Neural cell (in vitro differentiated cells): ENCODE results near the gene MED26.

Source experiments
- CTCF ChIP-seq: fragments of 450-650 bp; IDR thresholded peaks from 2 replicates; pipeline ENCODE4 v1.5.1; 2014; ENCODE audit warnings: antibody characterized with exemption, mild to moderate bottlenecking, moderate library complexity; ENCODE audit not compliant: poor library complexity, severe bottlenecking
- EZH2 ChIP-seq: fragments of 200-600, 300-800 bp; shearing (Covaris generic), sonication (generic); IDR thresholded peaks from 2 replicates; pipeline ENCODE4 v1.6.1; 2014; ENCODE audit warnings: antibody characterized with exemption, low read length, borderline replicate concordance, mild to moderate bottlenecking; ENCODE audit not compliant: insufficient read depth, poor library complexity, severe bottlenecking
- MXI1 ChIP-seq: fragments of 450-650 bp; conservative IDR thresholded peaks from 2 replicates; pipeline ENCODE4 v1.6.1; 2014; ENCODE audit warnings: antibody characterized with exemption, mild to moderate bottlenecking; ENCODE audit not compliant: poor library complexity, severe bottlenecking
- POLR2AphosphoS5 ChIP-seq: IDR thresholded peaks from 2 replicates; pipeline ENCODE4 v1.6.1; 2012
- SMC3 ChIP-seq: fragments of 450-650 bp; conservative IDR thresholded peaks from 2 replicates; pipeline ENCODE4 v1.6.1; 2014; ENCODE audit warnings: antibody characterized with exemption, mild to moderate bottlenecking, moderate library complexity; ENCODE audit not compliant: poor library complexity
- TAF1 ChIP-seq: IDR thresholded peaks from 2 replicates; pipeline ENCODE4 v1.6.1; 2012; ENCODE audit warnings: low read depth
- TF ChIP-seq, protein P1 (sequence below): IDR thresholded peaks from 2 replicates; pipeline ENCODE4 v1.6.1; 2012; ENCODE audit warnings: borderline replicate concordance

DNA sequence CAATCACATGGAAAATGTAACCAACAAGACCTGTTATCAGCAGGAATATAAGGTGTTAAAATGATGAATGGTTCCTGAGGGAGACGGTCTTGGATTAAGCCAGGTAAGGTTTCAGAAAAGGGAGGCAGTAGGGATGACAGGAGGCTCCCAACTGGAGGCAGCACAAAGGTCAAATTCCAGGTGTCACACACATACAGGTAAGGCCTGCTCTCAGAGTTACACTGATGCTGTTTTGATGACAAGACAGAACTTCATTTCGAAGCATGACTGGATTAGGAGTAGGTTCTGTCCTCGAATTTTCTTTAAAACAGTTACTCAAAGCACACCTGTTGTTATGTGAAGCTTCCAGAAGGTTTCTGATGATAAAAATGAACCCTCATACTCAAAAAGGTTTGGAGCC lies 7.4 kb downstream of the MED26 start:
- TF ChIP-seq CTCF (no peak), EZH2 (no peak), TAF1 (no peak), POLR2AphosphoS5 (no peak), SMC3 (no peak), MXI1 (no peak)
- TF ChIP-seq, protein P1, sequence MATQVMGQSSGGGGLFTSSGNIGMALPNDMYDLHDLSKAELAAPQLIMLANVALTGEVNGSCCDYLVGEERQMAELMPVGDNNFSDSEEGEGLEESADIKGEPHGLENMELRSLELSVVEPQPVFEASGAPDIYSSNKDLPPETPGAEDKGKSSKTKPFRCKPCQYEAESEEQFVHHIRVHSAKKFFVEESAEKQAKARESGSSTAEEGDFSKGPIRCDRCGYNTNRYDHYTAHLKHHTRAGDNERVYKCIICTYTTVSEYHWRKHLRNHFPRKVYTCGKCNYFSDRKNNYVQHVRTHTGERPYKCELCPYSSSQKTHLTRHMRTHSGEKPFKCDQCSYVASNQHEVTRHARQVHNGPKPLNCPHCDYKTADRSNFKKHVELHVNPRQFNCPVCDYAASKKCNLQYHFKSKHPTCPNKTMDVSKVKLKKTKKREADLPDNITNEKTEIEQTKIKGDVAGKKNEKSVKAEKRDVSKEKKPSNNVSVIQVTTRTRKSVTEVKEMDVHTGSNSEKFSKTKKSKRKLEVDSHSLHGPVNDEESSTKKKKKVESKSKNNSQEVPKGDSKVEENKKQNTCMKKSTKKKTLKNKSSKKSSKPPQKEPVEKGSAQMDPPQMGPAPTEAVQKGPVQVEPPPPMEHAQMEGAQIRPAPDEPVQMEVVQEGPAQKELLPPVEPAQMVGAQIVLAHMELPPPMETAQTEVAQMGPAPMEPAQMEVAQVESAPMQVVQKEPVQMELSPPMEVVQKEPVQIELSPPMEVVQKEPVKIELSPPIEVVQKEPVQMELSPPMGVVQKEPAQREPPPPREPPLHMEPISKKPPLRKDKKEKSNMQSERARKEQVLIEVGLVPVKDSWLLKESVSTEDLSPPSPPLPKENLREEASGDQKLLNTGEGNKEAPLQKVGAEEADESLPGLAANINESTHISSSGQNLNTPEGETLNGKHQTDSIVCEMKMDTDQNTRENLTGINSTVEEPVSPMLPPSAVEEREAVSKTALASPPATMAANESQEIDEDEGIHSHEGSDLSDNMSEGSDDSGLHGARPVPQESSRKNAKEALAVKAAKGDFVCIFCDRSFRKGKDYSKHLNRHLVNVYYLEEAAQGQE: no peak
